PC-3 (cell line): ENCODE data around the gene CAMTA1. TPM values are rescaled to one million over a fixed set of nuclear protein-coding genes. Genes with fewer than 3 reads are reported as not detected.

Experiments
- ATAC-seq: fragments of 200-7000 bp; cut with Tn5 transposase; 2 replicates; pipeline ENCODE4 v1.9.1; 2020; ENCODE audit warnings: mild to moderate bottlenecking, moderate library complexity
- BruUV-seq: library from RNA; stranded (reverse); fragments of 400-500 nt; replicated peaks from 2 replicates; lab custom pipeline; 2021; lab: Mats Ljungman, UMichigan
- CTCF ChIA-PET: fragments of 300-600 bp; sonication (Branson Sonifier 250); formaldehyde crosslinking; loops from one replicate; lab custom pipeline; 2022; ENCODE audit warnings: antibody characterized with exemption; lab: Charles Lee
- POLR2A ChIA-PET: fragments of 300-600 bp; sonication (Branson Sonifier 250); formaldehyde crosslinking; loops from one replicate; lab custom pipeline; 2022; ENCODE audit warnings: antibody characterized with exemption; ENCODE audit not compliant: unreplicated experiment; lab: Charles Lee
- DNase-seq: peaks from one replicate; pipeline ENCODE4 v3.0.0-alpha.2; 2015
- H2AFZ ChIP-seq: fragments of 300-600 bp; sonication (generic); 2 replicates; pipeline ENCODE4 v1.6.0; 2016; ENCODE audit warnings: antibody characterized with exemption, low read length
- H3F3A ChIP-seq: fragments of 300-600 bp; sonication (generic); one replicate; pipeline ENCODE4 v1.6.0; 2017; ENCODE audit warnings: antibody characterized with exemption, low read length, control low read depth, mild to moderate bottlenecking; ENCODE audit not compliant: unreplicated experiment
- H3K27ac ChIP-seq: fragments of 300-600 bp; sonication (generic); 2 replicates; pipeline ENCODE4 v1.5.1; 2016; ENCODE audit warnings: mild to moderate bottlenecking, low read length
- H3K27me3 ChIP-seq: fragments of 300-600 bp; sonication (generic); 2 replicates; pipeline ENCODE4 v1.6.1; 2016; ENCODE audit warnings: low read length, mixed read lengths
- H3K36me3 ChIP-seq: fragments of 300-600 bp; sonication (generic); 2 replicates; pipeline ENCODE4 v1.6.1; 2016; ENCODE audit warnings: low read depth, mixed run types, low read length, mixed read lengths
- H3K4me1 ChIP-seq: fragments of 300-600 bp; sonication (generic); 2 replicates; pipeline ENCODE4 v1.5.1; 2016; ENCODE audit warnings: low read length; ENCODE audit not compliant: insufficient read depth
- H3K4me2 ChIP-seq: fragments of 300-600 bp; sonication (generic); 2 replicates; pipeline ENCODE4 v1.6.0; 2016; ENCODE audit warnings: low read length
- H3K4me3 ChIP-seq: fragments of 300-600 bp; sonication (generic); 2 replicates; pipeline ENCODE4 v1.5.1; 2016; ENCODE audit warnings: mild to moderate bottlenecking, low read length, mixed read lengths
- H3K79me2 ChIP-seq: fragments of 300-600 bp; sonication (generic); 2 replicates; pipeline ENCODE4 v1.6.1; 2017; ENCODE audit warnings: low read length, mixed read lengths
- H3K9ac ChIP-seq: fragments of 300-600 bp; sonication (generic); 2 replicates; pipeline ENCODE4 v1.6.0; 2016; ENCODE audit warnings: mild to moderate bottlenecking, low read length
- H3K9me2 ChIP-seq: fragments of 300-600 bp; sonication (generic); replicated peaks from 2 replicates; pipeline ENCODE4 v1.6.1; 2016; ENCODE audit warnings: mixed run types, low read length, mixed read lengths
- H3K9me3 ChIP-seq: fragments of 300-600 bp; sonication (generic); 2 replicates; pipeline ENCODE4 v1.6.1; 2016; ENCODE audit warnings: low read length, mixed read lengths
- H4K20me1 ChIP-seq: fragments of 300-600 bp; sonication (generic); 2 replicates; pipeline ENCODE4 v1.6.1; 2016; ENCODE audit warnings: low read length, mixed read lengths
- CTCF ChIP-seq: fragments of 300-600 bp; sonication (generic); conservative IDR thresholded peaks from 2 replicates; pipeline ENCODE4 v1.5.1; 2017; ENCODE audit warnings: antibody characterized with exemption, low read depth, mild to moderate bottlenecking, low read length
- EZH2 ChIP-seq: fragments of 300-600 bp; sonication (generic); IDR thresholded peaks from one replicate; pipeline ENCODE4 v1.6.1; 2017; ENCODE audit warnings: antibody characterized with exemption, mild to moderate bottlenecking, low read length; ENCODE audit not compliant: unreplicated experiment
- EZH2phosphoT487 ChIP-seq: fragments of 300-600 bp; sonication (generic); IDR thresholded peaks from 2 replicates; pipeline ENCODE4 v1.6.1; 2018; ENCODE audit warnings: mild to moderate bottlenecking, antibody characterized with exemption, low read length, borderline replicate concordance
- intact Hi-C: fragments of 100-400 bp; cut with micrococcal nuclease; formaldehyde crosslinking; loops from 2 replicates; pipeline ENCODE4 v1.9.0; 2023
- total RNA-seq: library from RNA; depleted of rRNA; stranded (reverse); fragments of >200 nt; gene quantifications from 2 replicates; pipeline ENCODE4 v1.2.3, GENCODE V29; 2014

Gene CAMTA1
- total RNA-seq, 1 experiment from 2014 or later: 40.8 TPM

GRCh38 chr1:6941786-6942185, 156.5 kb downstream of the CAMTA1 start:
- no peak overlapping the region for H3K9ac ChIP-seq
- POLR2A ChIA-PET: no interaction called here
- no peak for DNase-seq

GRCh38 chr1:6942990-6943389, 157.7 kb downstream of the CAMTA1 start:
- H3K4me3 ChIP-seq: no peak overlapping the region
- TF ChIP-seq EZH2phosphoT487 (no peak), EZH2 (no peak)
- H3K79me2 ChIP-seq: no peaks in the 10 kb centered on the region
- H3K4me2 ChIP-seq: no peak overlapping the region
- no peaks in the 10 kb centered on the region for H3K9me2 ChIP-seq
- ChIA-PET CTCF (no interaction called here), POLR2A (no interaction called here)
- H3F3A ChIP-seq: no peaks in the 10 kb centered on the region
- no peaks in the 10 kb centered on the region for H3K4me1 ChIP-seq
- H3K27ac ChIP-seq: no peak overlapping the region
- DNase-seq (no peak), ATAC-seq (no peak)
- no peaks in the 10 kb centered on the region for H3K9me3 ChIP-seq
- no peaks in the 10 kb centered on the region for H4K20me1 ChIP-seq
- H3K9ac ChIP-seq: no peak overlapping the region
- H3K27me3 ChIP-seq: no peaks in the 10 kb centered on the region
- BruUV-seq: no TSS peak
- intact Hi-C loops: no loop called here
- no peaks in the 10 kb centered on the region for H3K36me3 ChIP-seq
- no peak overlapping the region for H2AFZ ChIP-seq

More at GRCh38 chr1:6941786-6942185, 156.5 kb downstream of the CAMTA1 start:
- no peaks in the 10 kb centered on the region for H3K27me3 ChIP-seq
- TF ChIP-seq EZH2 (no peak), EZH2phosphoT487 (no peak), CTCF (no peak)
- H3K4me3 ChIP-seq: no peak overlapping the region
- no TSS peak for BruUV-seq
- no peaks in the 10 kb centered on the region for H3K79me2 ChIP-seq
- no peak overlapping the region for H2AFZ ChIP-seq
- H3F3A ChIP-seq: no peaks in the 10 kb centered on the region
- no peak overlapping the region for H3K27ac ChIP-seq
- H3K4me1 ChIP-seq: no peaks in the 10 kb centered on the region
- ATAC-seq: no peak
- CTCF ChIA-PET: no interaction called here
- H3K4me2 ChIP-seq: no peak overlapping the region
- no peaks in the 10 kb centered on the region for H3K36me3 ChIP-seq
- no peaks in the 10 kb centered on the region for H4K20me1 ChIP-seq
- H3K9me2 ChIP-seq: no peaks in the 10 kb centered on the region
- intact Hi-C loops: no loop called here
- no peaks in the 10 kb centered on the region for H3K9me3 ChIP-seq

DNA sequence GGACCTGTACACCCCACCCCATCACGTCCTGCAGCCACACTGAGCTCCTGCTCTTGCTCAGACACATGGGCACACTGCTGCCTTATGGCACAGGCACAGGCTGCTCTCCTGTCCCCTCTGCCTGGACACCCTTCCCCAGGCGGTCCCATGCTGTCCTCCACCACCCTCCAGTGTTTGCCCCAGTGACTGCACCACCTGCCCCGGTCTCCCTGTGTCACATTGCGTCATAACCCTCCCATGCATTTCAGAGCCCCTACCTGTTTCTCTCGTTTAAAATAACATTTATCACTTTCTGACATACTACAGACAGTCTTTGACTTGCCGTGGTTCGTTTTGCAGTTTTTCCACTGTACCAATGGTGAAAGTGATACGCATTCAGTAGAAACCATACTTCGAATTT, 159.2 kb downstream of the CAMTA1 start:
- CTCF ChIA-PET: no interaction called here
- Histone ChIP-seq H3K4me1 (no peaks in the 10 kb centered on the region), H3K27me3 (no peaks in the 10 kb centered on the region), H3F3A (no peaks in the 10 kb centered on the region), H3K9me3 (no peaks in the 10 kb centered on the region), H2AFZ (no peak overlapping the region), H3K4me3 (no peak overlapping the region), H3K4me2 (no peak overlapping the region), H3K9me2 (no peaks in the 10 kb centered on the region), H3K79me2 (no peaks in the 10 kb centered on the region), H3K36me3 (no peaks in the 10 kb centered on the region), H4K20me1 (no peaks in the 10 kb centered on the region), H3K9ac (no peak overlapping the region), H3K27ac (no peak overlapping the region)
- ATAC-seq (no peak), DNase-seq (no peak)
- POLR2A ChIA-PET: no interaction called here
- intact Hi-C loops: no loop called here
- no TSS peak for BruUV-seq
- TF ChIP-seq EZH2phosphoT487 (no peak), CTCF (no peak), EZH2 (no peak)
